Retinal pigment epithelial cell (primary cell): Measurements from ENCODE around the gene CTPS1.

Experiments used
- DNase-seq: peaks from one replicate; pipeline ENCODE4 v3.0.0-alpha.2; 2010; ENCODE audit warnings: low read depth
- H3K4me3 ChIP-seq: 2 replicates; pipeline ENCODE4 v1.5.1; 2011; ENCODE audit warnings: mild to moderate bottlenecking, low read length, control low read depth, moderate library complexity
- TF ChIP-seq, protein P1 (sequence below): conservative IDR thresholded peaks from 2 replicates; pipeline ENCODE4 v1.5.1; 2011; ENCODE audit warnings: low read depth, low read length, control low read depth, inconsistent platforms

CTPS1 gene

GRCh38 chr1:41009466-41009865 lies 30.0 kb downstream of the CTPS1 start:
- TF ChIP-seq, protein P1, sequence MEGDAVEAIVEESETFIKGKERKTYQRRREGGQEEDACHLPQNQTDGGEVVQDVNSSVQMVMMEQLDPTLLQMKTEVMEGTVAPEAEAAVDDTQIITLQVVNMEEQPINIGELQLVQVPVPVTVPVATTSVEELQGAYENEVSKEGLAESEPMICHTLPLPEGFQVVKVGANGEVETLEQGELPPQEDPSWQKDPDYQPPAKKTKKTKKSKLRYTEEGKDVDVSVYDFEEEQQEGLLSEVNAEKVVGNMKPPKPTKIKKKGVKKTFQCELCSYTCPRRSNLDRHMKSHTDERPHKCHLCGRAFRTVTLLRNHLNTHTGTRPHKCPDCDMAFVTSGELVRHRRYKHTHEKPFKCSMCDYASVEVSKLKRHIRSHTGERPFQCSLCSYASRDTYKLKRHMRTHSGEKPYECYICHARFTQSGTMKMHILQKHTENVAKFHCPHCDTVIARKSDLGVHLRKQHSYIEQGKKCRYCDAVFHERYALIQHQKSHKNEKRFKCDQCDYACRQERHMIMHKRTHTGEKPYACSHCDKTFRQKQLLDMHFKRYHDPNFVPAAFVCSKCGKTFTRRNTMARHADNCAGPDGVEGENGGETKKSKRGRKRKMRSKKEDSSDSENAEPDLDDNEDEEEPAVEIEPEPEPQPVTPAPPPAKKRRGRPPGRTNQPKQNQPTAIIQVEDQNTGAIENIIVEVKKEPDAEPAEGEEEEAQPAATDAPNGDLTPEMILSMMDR, result no peak
- no peak for DNase-seq
- no peak overlapping the region for H3K4me3 ChIP-seq

DNA sequence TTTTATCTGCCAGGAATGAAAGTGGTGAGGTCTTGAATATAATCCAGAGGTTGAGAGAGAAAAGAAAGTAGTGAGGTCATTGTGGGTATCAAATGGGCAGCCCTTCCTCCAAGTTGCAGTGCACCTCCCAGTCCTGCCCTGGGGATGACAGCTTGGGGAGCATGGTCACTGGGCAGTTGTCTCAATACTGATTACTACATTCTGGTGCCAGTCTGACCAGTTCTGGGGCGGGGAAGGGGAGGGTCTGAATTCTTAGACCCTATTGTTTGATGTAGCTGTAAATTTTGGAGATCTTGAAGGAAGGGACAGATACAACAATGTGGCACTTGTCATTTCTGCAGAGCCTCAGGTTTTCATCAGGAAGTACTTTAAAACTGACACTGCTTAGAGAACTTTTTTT lies 30.8 kb downstream of the CTPS1 start:
- TF ChIP-seq, protein P1, result no peak

DNA sequence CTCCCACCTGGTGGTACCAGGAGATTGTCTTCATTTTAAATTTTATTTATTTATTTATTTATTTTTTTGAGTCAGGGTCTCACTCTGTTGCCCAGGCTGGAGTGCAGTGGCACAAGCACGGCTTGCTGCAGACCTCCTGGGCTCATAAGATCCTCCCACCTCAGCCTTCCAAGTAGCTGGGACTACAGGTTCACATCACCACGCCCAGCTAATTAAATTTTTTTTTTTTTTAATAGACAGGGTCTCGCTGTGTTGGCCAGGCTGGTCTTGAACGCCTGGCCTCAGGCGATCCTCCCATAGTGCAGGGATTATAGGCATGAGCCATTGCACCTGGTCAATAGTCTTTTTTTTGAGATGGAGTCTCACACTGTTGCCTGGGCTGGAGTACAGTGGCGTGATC lies 33.5 kb downstream of the CTPS1 start:
- no peak for DNase-seq
- no peak overlapping the region for H3K4me3 ChIP-seq
- TF ChIP-seq, protein P1, result no peak

More for the DNA sequence above, 30.8 kb downstream of the CTPS1 start:
- H3K4me3 ChIP-seq, result no peak overlapping the region
- DNase-seq, result no peak

GRCh38 chr1:41013796-41014195 lies 34.3 kb downstream of the CTPS1 start:
- TF ChIP-seq, protein P1, result no peak
- DNase-seq, result no peak
- no peak overlapping the region for H3K4me3 ChIP-seq

- no peak for DNase-seq
- no peak overlapping the region for H3K4me3 ChIP-seq
- TF ChIP-seq, protein P1, result no peak
Measured at GRCh38 chr1:41014871-41015270, 35.4 kb downstream of the CTPS1 start.

DNA sequence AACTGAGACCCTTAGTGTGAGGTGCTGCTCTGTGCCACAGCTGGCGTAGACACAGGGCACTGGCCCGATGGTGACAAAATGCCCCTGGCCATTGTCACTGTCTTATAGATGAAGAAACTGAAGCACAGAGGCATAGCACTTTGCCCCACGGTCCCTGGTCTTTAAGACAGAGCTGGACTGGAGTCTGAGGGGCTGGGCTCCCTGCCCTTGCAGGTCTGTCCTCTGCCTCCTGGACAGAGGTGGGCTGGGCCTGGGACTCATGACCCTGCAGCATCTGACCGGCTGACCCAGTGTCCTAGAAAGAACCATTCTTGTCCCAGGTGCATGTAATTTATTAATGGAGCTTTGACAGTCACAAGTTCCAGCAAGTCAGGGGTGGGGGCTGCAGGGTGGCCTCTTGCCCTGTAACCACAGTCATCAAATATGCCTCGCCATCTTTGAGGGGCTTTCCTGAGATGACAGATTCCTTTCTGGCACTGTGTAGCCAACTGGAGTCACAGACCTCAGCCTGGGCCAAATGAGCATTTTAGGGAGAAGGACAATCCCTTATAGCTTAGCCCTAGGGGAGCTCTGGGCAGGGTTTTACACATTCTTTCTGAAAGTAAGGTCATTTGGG lies 35.9 kb downstream of the CTPS1 start:
- TF ChIP-seq, protein P1, result no peak
- DNase-seq, result no peak
- no peak overlapping the region for H3K4me3 ChIP-seq

- no peak overlapping the region for H3K4me3 ChIP-seq
- TF ChIP-seq, protein P1, result no peak
- no peak for DNase-seq
Measured at GRCh38 chr1:41015897-41016470, 36.5 kb downstream of the CTPS1 start.
